Measurements from ENCODE around the gene NAXE. TPM values are rescaled to one million over a fixed set of nuclear protein-coding genes. Genes with fewer than 3 reads are reported as not detected.

The NAXE gene
- total RNA-seq, 4 donors from 2014 or later: 45.8 to 61.1 (median 49.7) TPM

DNA sequence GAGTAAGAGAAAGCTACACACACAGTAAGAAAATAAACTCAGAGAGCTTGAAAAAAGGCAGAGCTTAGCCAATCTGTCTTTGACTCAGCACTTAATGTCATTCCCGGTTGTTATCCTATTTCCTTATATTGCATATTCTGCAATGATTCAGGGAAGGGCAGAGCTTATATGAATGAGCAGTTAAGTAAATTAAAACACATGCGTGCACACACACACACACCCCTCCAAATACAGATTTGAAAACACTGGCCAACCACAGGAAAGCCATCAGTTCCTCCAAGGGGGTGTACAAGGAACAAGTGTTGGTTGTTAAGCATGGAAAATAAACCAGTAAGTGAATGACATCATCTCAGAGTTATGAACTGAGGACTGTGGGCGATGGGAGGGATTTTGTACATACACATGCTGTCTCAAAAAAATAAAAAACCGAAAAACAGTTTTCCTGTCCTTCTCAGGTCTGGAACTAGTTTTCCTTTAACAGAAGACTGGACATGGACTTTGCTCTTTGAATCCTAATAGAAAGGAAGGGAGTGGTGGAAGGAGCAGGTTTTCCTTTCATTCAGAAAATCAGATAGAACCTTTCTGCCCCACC is 20.2 kb upstream of the NAXE start:
- TF ChIP-seq, protein P1, sequence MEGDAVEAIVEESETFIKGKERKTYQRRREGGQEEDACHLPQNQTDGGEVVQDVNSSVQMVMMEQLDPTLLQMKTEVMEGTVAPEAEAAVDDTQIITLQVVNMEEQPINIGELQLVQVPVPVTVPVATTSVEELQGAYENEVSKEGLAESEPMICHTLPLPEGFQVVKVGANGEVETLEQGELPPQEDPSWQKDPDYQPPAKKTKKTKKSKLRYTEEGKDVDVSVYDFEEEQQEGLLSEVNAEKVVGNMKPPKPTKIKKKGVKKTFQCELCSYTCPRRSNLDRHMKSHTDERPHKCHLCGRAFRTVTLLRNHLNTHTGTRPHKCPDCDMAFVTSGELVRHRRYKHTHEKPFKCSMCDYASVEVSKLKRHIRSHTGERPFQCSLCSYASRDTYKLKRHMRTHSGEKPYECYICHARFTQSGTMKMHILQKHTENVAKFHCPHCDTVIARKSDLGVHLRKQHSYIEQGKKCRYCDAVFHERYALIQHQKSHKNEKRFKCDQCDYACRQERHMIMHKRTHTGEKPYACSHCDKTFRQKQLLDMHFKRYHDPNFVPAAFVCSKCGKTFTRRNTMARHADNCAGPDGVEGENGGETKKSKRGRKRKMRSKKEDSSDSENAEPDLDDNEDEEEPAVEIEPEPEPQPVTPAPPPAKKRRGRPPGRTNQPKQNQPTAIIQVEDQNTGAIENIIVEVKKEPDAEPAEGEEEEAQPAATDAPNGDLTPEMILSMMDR (IDR thresholded peaks at IDR 0.05; ENCODE audit: low read depth): no peak

DNA sequence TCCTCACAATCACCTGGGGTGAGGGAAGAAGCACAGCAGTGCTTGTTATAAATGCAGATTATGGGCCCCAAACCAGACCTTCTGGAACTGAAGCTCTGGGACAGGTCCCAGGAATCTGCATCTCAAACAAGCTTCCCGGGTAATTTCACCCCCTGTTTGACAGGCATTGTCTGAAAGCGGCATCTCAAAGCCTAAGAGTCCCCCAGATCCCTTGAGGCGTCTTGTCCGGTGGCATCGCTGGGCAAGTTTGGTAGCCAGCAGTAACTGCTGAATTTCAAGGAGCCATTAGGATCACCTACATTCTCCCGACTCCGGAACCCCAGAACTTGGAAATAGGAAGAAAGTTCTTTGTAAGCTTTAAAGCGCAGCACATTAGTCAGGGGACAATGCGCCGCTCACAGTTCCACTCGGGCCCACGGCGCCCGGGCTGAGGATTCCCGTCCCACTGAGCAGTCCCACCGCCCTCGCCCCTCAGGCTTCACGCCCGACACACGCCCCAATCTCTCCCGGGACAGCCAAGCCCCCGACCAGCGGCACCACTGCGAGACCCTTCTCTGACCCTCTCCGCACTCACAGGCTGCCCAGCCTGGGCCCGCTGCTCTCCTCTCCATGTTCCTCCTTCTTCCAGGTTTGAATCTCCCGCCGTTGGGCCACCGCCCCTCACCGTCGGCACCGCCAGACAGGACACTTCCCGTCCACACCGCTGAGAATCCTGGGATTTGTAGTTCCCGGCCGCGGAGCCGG is 19.5 kb upstream of the NAXE start, which contains the start of gene IQGAP3:
IQGAP3 (minus strand) TSS at position 647 of the 744 bp plus-strand sequence; CDS start at position 611, 36 bp downstream.
- TF ChIP-seq, protein P1 (IDR thresholded peaks at IDR 0.05; ENCODE audit: low read depth): no peak

DNA sequence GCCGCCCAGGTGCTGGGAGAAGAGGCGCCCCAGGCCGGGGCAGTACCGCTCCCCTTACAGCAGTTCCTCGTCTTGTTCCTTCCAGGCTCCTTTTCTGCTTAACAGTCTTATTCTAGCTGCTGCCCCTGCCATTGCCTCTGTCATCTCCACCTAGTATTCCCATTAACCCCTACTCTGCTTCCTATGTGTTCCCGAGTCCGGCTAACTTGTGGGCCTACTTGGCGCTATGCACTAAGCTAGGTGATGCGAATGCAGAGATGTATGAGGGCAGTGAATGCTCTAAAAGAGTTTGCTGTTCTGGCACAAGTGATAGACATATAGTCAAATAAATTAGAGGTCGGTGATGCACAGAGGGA is 18.9 kb upstream of the NAXE start:
- TF ChIP-seq, protein P1 (IDR thresholded peaks at IDR 0.05; ENCODE audit: low read depth): no peak

DNA sequence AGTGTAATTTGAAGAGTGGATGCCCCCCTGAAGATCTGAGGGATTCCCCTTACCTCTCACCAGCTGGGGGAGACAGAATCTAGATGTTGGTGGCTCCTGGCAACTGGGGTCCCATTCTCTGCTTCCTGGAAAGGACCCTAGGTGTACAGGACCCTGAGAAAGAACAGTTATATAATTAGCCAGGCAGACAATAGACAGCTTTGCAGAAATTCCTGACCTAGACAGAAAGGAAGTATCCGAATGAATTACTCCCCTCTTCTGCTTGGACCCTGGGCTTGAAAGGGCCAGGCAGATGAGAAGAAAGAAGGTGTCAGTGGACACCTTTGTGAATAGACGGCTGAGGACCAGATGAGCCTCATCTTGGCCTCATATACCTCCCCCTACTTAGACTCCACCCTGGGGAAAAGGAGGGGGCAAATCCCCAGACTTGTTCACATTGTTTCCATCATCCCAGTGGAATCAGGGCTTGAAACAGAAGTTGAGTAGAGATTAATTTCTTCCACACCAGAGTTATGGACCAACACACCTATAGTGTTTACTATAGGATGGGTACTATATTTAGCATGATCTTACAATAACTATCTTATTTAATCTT is 17.4 kb upstream of the NAXE start:
- TF ChIP-seq, protein P1 (IDR thresholded peaks at IDR 0.05; ENCODE audit: low read depth): no peak

DNA sequence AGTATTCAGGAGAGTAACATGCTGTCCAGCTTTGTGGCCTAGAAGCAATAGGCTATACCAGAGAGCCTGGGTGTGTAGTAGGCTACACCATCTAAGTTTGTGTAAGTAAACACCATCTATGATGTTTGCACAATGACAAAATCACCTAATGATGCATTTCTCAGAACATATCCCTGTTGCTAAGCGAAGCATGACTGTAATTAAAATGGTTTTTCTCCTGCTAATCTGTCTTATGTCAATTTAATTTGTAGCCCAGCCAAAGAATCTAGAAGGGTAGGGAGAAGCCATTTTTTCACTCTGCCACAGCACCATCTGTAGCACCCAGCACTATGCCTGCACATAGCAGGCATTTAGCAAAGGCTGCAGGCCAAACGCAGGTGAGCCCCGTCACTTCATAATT is 14.0 kb upstream of the NAXE start:
- TF ChIP-seq, protein P1 (IDR thresholded peaks at IDR 0.05; ENCODE audit: low read depth): no peak

DNA sequence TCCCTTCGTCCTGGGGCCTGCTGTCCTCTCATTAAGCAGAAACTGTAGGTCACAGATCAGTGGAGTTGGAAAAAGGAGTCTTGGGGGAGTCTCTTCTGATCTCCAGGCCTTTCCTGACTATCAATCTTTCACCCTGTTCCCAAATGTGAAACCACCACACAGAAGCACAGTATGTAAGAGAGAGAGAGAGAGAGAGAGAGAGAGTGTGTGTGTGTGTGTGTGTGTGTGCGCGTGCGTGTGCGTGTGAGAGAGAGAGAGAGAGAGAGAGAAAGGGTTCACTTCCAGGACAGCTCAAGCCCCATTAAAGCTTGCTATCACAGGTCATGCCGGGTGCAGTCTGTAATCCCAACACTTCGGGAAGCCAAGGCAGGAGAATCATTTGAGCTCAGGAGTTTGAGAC is 13.5 kb upstream of the NAXE start:
- TF ChIP-seq, protein P1 (IDR thresholded peaks at IDR 0.05; ENCODE audit: low read depth): no peak

DNA sequence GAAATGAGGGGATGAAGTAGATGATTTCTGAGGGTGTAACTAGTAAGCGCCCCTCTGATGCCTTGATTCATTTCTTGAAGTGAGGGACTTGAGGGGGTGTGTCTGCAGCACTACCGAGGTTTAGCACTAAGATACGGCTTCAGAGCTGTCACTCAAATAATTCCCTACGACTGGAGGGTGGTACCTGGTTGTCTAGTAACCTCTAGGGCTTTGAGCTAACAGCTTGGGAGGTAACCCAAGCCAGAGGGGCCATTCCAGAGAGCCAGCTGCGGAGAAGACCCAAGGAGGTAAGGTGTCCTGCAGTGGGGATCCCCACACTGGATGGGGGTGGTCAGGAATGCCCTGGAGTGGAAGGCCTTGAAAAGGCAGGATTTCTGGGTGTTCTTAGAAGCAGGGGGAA is 12.1 kb upstream of the NAXE start, which contains the start of gene TTC24:
TTC24 (plus strand) TSS at position 252 of the 400 bp plus-strand sequence. CDS start 1,642 bp downstream, outside the sequence.
- TF ChIP-seq, protein P1 (IDR thresholded peaks at IDR 0.05; ENCODE audit: low read depth): no peak

Data from subcutaneous adipose tissue (tissue), 4 donors.